ENCODE results near the gene NLRC3. TPM values are rescaled to one million over a fixed set of nuclear protein-coding genes. Genes with fewer than 3 reads are reported as not detected.
A peak's percentile ranks its signal among the peaks of the same experiment; 100 is the strongest.
"Not testable (repeated sequence)": the region's sequence is repeated elsewhere in the genome, so short reads cannot be mapped to it uniquely, and the experiment has no call there.

NLRC3 gene
- total RNA-seq, 2 donors from 2014 or later, result 24.6 to 26.2 TPM

DNA sequence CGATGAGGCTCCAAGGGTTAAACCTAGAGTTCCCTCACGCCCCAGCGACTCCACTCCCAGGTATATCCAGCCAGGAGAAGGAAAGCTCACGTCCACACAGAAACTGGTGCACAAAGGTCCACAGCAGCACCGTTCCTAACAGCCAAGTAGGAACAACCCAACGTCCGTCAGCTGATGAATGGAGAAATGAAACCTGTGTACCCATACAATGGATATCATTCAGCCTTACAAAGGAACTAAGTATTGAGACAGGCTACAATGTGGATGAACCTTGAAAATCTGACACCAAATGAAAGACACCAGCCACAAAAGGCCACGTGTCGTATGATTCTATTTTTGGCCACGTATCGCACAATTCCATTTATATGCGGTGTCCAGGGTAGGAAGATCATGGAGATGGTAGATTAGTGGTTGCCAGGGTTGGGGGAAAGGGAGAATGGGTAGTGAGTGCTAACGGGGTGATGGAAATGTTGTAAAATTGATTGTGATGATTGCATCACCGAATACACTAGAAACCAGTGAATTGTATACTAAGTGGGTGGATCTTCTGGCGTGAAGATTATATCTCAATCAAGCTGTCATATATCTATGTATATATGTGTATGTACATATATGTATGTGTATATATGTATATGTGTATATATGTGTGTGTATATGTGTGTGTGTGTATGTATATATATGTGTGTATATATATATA is 30.1 kb downstream of the NLRC3 start:
- Mint-ChIP-seq H3K27ac (peak overlapping the region in 1 of 2 donors; percentile 79), H3K36me3 (peaks cover 16 to 19% of the 10 kb centered on the region in 2 donors), H3K9me3 (peaks cover 9% of the 10 kb centered on the region in 2 donors)
- ATAC-seq, result no peak
- no peak for DNase-seq (ENCODE audit: low spot score in 2 of 2)

DNA sequence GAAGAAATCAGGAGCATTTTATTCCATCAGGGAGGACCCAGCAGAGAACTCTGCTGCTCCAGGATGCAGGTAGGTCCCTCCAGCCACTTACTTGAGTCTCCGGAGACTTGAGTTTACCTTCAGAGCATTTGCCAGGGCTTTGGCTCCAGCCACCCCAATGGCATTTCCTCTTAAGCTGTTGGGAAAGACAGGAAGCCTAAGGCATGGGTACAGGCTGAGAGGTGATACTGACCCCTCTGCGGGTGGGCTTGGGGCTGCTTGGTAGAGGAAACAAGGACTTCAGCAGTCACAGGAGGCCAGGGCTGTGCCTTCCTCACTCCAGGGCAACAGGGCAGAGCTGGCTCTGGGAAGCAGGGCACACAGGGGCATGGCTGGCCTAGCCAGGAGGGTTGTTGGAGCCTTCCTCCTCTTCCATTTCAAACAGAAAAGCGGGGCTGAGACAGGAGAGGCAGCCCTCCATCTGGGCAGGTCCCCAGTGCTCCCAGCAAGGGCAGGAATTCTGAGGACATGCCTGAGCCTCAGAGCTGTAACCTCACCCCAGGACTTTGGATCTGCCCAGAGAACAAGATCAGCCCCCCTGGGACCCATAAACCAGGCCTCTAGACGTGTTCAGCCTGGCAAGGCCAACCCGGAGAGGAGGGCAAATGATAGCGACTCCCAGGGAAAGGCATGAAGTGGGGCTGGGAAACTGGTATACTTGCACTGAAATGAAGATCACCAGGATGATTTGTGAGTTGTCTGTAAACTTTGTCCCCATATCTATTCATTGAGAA is 34.4 kb downstream of the NLRC3 start:
- Mint-ChIP-seq H3K36me3 (no peaks in the 10 kb centered on the region), H3K27ac (peak overlapping the region; percentile 53 to 89), H3K9me3 (no peaks in the 10 kb centered on the region)
- no peak for ATAC-seq
- no peak for DNase-seq (ENCODE audit: low spot score in 2 of 2)

DNA sequence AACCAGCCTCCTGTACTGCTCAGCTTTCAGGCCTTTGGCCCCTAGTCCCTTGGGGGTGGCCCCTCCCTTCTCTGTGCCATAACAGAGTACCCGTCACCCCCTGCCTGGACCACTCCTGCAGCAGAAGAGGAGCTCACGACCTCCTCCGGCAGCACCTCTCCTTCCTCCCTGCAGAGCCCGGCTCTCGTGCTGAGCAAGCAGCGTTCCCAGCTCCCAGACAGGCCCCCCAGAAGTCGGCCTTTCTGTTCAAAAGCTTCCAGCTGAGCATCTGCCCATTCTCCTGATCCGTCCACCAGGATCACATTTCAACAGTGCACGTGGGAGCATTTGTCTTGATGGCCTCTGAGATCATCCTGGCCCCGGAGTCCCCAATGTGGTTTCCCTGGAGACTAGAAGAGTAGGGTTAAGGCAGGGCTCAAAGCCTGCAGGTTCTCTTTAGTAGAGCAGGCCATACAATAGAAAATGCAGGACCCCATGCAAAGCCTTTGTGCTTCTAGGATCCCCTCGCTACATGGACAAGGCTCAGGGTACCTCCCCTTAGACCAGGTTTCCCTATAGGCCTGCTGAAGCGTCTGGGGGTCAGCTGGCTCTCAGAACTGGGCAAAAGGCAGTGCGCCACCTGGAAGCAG is 35.6 kb downstream of the NLRC3 start:
- Mint-ChIP-seq H3K27ac (peak overlapping the region; percentile 53 to 89), H3K36me3 (no peaks in the 10 kb centered on the region), H3K9me3 (no peaks in the 10 kb centered on the region)
- no peak for DNase-seq (ENCODE audit: low spot score in 2 of 2)
- no peak for ATAC-seq

- Mint-ChIP-seq H3K9me3 (no peaks in the 10 kb centered on the region), H3K27ac (no peak overlapping the region), H3K36me3 (no peaks in the 10 kb centered on the region)
- no peak for DNase-seq (ENCODE audit: low spot score in 2 of 2)
- ATAC-seq, result no peak
Observed at GRCh38 chr16:3538222-3538621, 39.0 kb downstream of the NLRC3 start.

GRCh38 chr16:3536851-3537250 is 40.4 kb downstream of the NLRC3 start:
- no peak for DNase-seq (ENCODE audit: low spot score in 2 of 2)
- no peak for ATAC-seq
- H3K27ac Mint-ChIP-seq, result peak overlapping the region in 1 of 2 donors; percentile 20
- H3K9me3 Mint-ChIP-seq, result no peaks in the 10 kb centered on the region
- H3K36me3 Mint-ChIP-seq, result no peaks in the 10 kb centered on the region

- Mint-ChIP-seq H3K9me3 (no peaks in the 10 kb centered on the region), H3K36me3 (no peaks in the 10 kb centered on the region), H3K27ac (no peak overlapping the region)
- ATAC-seq (no peak), DNase-seq (ENCODE audit: low spot score in 2 of 2) (no peak)
Observed at GRCh38 chr16:3536271-3536731, 40.9 kb downstream of the NLRC3 start.

DNA sequence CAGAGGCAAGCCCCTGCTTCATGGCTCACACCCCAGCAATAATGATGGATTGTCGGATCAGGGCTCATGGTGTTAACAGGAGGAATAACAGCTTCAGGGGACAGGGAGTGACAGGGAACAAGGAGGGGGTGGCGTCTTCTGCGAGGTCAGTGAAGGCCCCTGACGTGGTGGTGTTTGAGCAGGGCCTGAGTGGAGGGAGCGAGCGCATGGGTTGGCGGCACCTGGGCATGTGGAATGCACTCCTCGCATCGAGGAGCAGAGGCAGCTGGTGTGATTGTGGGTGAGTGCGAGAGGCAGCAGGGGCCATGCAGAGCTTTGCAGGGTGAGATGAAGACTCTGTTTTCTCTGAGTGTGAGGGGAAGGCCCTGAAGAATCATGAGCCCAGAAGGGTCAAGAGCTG is 43.1 kb downstream of the NLRC3 start:
- peak overlapping the region; percentile 64 to 72 for H3K27ac Mint-ChIP-seq
- ATAC-seq (no peak), DNase-seq (ENCODE audit: low spot score in 2 of 2) (no peak)
- no peaks in the 10 kb centered on the region for H3K9me3 Mint-ChIP-seq
- H3K36me3 Mint-ChIP-seq, result no peaks in the 10 kb centered on the region

GRCh38 chr16:3532741-3533140 is 44.5 kb downstream of the NLRC3 start:
- H3K36me3 Mint-ChIP-seq, result no peaks in the 10 kb centered on the region

DNA sequence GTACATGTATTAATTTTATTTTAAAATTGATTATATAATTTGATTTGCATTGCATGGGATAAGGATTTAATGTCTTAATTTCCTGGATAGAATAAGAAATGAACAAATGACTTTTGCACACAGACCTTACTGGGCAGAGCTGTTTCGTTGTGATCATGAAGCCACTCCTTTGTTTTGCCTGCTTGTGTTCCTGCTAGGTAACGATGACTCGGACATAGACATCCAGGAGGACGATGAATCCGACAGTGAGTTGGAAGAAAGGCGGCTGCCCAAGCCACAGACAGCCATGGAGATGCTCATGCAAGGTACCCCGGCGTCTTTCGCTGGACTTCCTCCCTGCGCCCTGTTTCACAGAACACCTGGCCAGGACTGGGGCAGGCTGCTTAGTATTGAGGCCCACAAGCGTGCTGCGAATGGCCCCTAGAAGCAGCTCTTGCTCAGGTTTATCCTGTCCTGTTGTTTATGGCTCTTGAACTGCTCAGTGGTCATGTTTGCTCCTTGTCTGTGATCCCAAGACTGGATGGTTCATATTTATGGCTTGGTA is 46.8 kb downstream of the NLRC3 start:
- no peak overlapping the region for H3K27ac Mint-ChIP-seq
- DNase-seq (ENCODE audit: low spot score in 2 of 2) (no peak), ATAC-seq (peak; percentile 18 to 60)
- H3K36me3 Mint-ChIP-seq, result no peaks in the 10 kb centered on the region
- no peaks in the 10 kb centered on the region for H3K9me3 Mint-ChIP-seq

More at GRCh38 chr16:3532741-3533140, 44.5 kb downstream of the NLRC3 start:
- DNase-seq (ENCODE audit: low spot score in 2 of 2), result no peak
- peak overlapping the region; percentile 58 to 64 for H3K27ac Mint-ChIP-seq
- H3K9me3 Mint-ChIP-seq, result no peaks in the 10 kb centered on the region
- no peak for ATAC-seq

- Mint-ChIP-seq H3K36me3 (no peaks in the 10 kb centered on the region), H3K9me3 (no peaks in the 10 kb centered on the region), H3K27ac (no peak overlapping the region)
- no peak for ATAC-seq
- no peak for DNase-seq (ENCODE audit: low spot score in 2 of 2)
Observed at GRCh38 chr16:3529175-3529574, 48.0 kb downstream of the NLRC3 start.

DNA sequence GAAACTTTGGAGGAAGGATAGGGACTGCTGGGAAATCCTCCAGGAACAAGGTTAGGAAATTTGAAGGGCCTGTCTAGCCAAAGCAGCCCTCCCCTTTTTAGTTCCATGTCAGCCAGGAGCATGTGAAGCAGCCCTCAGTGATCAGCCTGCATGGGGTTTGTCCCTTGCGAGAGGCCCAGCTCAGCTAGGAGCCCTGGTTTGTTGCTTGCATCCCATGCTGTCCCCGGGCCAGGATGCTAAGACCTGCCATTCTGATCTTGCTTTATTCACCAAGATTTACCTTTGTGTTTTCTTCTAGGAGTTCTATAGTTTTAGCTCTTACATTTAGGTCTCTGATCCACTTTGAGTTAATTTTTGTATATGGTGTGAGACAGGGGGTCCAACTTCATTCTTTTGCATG is 48.8 kb downstream of the NLRC3 start:
- ATAC-seq (peak; percentile 28 to 65), DNase-seq (ENCODE audit: low spot score in 2 of 2) (no peak)
- Mint-ChIP-seq H3K36me3 (no peaks in the 10 kb centered on the region), H3K27ac (no peak overlapping the region), H3K9me3 (no peaks in the 10 kb centered on the region)

DNA sequence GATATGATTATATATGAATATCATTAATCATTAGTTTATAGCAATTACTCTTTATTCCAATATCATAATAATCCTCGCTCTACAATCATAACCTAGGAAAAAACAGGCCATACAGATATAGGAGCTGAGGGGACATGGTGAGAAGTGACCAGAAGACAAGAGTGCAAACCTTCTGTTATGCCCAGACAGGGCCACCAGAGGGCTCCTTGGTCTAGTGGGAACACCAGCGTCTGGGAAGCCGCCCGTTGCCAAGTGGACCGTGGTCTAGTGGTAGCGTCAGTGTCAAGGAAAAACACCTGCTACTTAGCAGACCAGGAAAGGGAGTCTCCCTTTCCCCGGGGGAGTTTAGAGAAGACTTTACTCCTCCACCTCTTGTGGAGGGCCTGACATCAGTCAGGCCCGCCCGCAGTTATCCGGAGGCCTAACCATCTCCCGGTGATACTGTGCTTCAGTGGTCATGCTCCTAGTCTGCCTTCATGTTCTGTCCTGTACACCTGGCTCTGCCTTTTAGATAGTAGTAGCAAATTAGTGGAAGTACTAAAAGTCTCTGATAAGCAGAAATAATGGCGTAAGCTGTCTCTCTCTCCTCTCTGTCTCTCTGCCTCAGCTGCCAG is 49.9 kb downstream of the NLRC3 start:
- not testable (repeated sequence) for ATAC-seq, H3K27ac Mint-ChIP-seq, H3K36me3 Mint-ChIP-seq, H3K9me3 Mint-ChIP-seq
- peak in 1 of 2 donors; percentile 60 for DNase-seq (ENCODE audit: low spot score in 2 of 2)

GRCh38 chr16:3525951-3526350 is 51.3 kb downstream of the NLRC3 start:
- ATAC-seq, result no peak
- Mint-ChIP-seq H3K36me3 (peaks cover 0 to 1% of the 10 kb centered on the region in 2 donors), H3K27ac (peak overlapping the region; percentile 72 to 90)

DNA sequence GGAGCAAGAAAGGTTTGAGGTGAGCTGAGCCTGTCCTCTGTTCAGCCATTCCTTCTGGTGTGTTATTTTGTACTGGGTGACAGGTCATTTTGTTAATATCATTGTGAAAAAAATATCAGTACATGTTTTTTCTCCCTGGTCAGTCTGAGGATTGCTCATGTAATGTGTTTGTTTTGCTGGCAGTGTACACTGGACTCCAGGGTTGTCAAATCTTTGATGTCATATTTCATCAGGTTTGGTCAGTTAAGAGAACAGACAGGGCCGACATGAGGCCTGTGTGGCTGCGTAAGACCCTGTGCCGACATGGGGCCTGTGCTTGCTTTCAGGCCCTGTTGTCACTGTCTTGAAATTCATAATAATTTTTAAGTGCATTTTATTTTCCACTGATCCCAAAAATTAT is 53.9 kb downstream of the NLRC3 start:
- ATAC-seq (no peak), DNase-seq (ENCODE audit: low spot score in 2 of 2) (no peak)
- H3K36me3 Mint-ChIP-seq, result peaks cover 6 to 10% of the 10 kb centered on the region in 2 donors
- H3K27ac Mint-ChIP-seq, result peak overlapping the region; percentile 40 to 75
- no peaks in the 10 kb centered on the region for H3K9me3 Mint-ChIP-seq

More at GRCh38 chr16:3525951-3526350, 51.3 kb downstream of the NLRC3 start:
- no peaks in the 10 kb centered on the region for H3K9me3 Mint-ChIP-seq
- DNase-seq (ENCODE audit: low spot score in 2 of 2), result no peak

DNA sequence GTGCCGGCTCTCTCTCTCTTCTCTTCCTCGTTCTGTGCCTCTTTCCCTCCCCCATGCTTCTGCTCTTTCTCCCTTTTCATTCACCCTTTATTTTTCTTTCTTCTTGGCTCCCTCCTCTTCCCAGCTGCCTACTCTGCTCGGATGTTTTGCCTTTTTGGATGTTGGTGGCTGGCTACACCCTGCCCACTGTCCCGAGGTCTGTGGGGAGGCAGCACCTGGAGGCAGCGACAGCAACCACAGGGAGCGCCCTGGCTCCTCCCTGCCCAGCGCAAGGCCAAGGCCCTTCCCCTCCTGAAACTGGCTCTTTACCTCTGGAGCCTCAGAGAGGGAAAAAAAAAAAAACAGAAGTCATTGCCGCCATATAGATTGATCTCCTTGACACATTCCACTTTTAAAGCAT is 56.4 kb downstream of the NLRC3 start:
- DNase-seq (ENCODE audit: low spot score in 2 of 2), result no peak
- H3K9me3 Mint-ChIP-seq, result no peaks in the 10 kb centered on the region
- H3K27ac Mint-ChIP-seq, result peak overlapping the region in 1 of 2 donors; percentile 69
- ATAC-seq, result no peak
- H3K36me3 Mint-ChIP-seq, result peaks cover 6 to 10% of the 10 kb centered on the region in 2 donors

DNA sequence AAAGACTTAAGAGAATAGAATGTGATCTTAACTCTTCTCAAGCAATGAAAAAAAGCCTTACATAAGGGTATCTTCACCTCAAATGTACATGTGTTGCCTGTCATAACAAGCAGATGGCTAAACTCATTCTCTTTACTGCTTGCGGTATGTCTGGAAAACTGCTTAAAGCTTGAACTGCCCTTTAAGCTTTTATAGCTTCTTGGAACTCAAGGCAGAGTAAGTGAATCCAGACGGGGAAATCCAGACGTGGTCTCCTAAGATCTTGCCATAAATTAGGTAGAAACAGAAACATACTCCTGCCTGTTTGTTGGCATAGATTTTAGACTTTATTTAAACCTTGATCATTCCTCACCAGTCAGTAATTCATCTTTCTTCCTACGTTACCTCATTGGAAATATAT is 56.8 kb downstream of the NLRC3 start:
- DNase-seq (ENCODE audit: low spot score in 2 of 2) (no peak), ATAC-seq (no peak)
- peak overlapping the region in 1 of 2 donors; percentile 69 for H3K27ac Mint-ChIP-seq
- H3K36me3 Mint-ChIP-seq, result peaks cover 6 to 10% of the 10 kb centered on the region in 2 donors
- H3K9me3 Mint-ChIP-seq, result no peaks in the 10 kb centered on the region

Measured in activated naive CD4-positive, alpha-beta T cell treated with anti-CD3 and anti-CD28 coated beads, Interleukin-2, amount 50 U/mL, for 72 hours (primary cell).